Measurements from ENCODE around the gene FBXW8. TPM values are rescaled to one million over a fixed set of nuclear protein-coding genes. Genes with fewer than 3 reads are reported as not detected.

Gene FBXW8
- total RNA-seq, 3 donors from 2014 or later = 12.0 to 13.2 (median 13.1) TPM

- ATAC-seq (no peak), DNase-seq (peak in 2 of 3 donors; percentile 5 to 33)
- Histone ChIP-seq H3K4me1 (ENCODE audit: low read depth) (no peaks in the 10 kb centered on the region), H3K9me3 (no peaks in the 10 kb centered on the region), H3K4me3 (no peak overlapping the region), H3K36me3 (ENCODE audit: low read depth) (no peaks in the 10 kb centered on the region)
- no peak for TF ChIP-seq CTCF (IDR thresholded peaks at IDR 0.05)
- intact Hi-C loops (cut with DNase I, micrococcal nuclease) = no loop called here
These were observed 129.2 kb downstream of the FBXW8 start for GRCh38 chr12:117039891-117040309.

GRCh38 chr12:117040496-117040895 lies 129.7 kb downstream of the FBXW8 start:
- Histone ChIP-seq H3K4me1 (ENCODE audit: low read depth) (no peaks in the 10 kb centered on the region), H3K4me3 (no peak overlapping the region), H3K36me3 (ENCODE audit: low read depth) (no peaks in the 10 kb centered on the region), H3K9me3 (no peaks in the 10 kb centered on the region)
- no peak for TF ChIP-seq CTCF (IDR thresholded peaks at IDR 0.05)
- ATAC-seq (no peak), DNase-seq (peak in 2 of 3 donors; percentile 9 to 25)
- intact Hi-C loops (cut with DNase I, micrococcal nuclease) = no loop called here

- Histone ChIP-seq H3K9me3 (no peaks in the 10 kb centered on the region), H3K36me3 (ENCODE audit: low read depth) (no peaks in the 10 kb centered on the region), H3K4me1 (ENCODE audit: low read depth) (no peaks in the 10 kb centered on the region), H3K4me3 (no peak overlapping the region)
- ATAC-seq (no peak), DNase-seq (peak in 1 of 3 donors; percentile 34)
- intact Hi-C loops (cut with DNase I, micrococcal nuclease) = no loop called here
- TF ChIP-seq CTCF (IDR thresholded peaks at IDR 0.05) = no peak
These were observed 131.0 kb downstream of the FBXW8 start for GRCh38 chr12:117041798-117042170.

DNA sequence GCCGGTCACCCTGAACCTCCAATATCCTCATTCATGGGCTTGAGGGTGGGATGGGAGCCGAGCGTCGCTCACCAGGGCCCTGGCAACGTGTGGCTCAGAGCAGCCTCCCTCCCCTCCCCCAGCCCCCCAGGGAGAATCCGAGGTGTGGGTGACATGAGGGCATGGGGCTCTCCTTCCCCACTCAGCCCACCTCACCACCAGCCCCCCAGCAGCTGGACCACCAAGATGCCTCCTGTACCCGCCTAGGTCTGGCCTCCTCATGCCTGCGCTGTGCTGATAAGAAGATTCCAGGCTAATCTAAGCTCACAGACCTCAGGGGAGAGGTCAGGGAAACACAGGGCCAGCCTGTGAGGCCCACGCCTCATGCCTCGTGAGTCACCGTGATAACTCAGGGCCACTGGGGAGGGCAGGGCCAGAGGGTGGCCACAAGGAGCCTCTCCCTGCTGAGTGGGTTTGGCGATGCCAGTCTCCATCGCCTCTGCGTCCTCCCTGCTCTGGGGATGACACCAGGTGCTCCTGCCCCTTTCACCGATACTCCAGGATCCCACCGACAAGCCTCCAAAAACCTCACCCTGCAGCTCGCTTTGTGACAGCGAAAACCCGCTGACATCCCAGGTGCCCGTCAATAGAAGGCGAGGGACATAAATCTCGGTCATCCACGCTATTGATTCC lies 131.6 kb downstream of the FBXW8 start:
- H3K4me1 ChIP-seq (ENCODE audit: low read depth) = no peaks in the 10 kb centered on the region
- peak; percentile 40 for ATAC-seq
- no peaks in the 10 kb centered on the region for H3K9me3 ChIP-seq
- TF ChIP-seq CTCF (IDR thresholded peaks at IDR 0.05) = no peak
- no peaks in the 10 kb centered on the region for H3K36me3 ChIP-seq (ENCODE audit: low read depth)
- peak in 1 of 3 donors; percentile 41 for DNase-seq
- H3K4me3 ChIP-seq = no peak overlapping the region
- intact Hi-C loops (cut with DNase I, micrococcal nuclease) = no loop called here

GRCh38 chr12:117042862-117043261 lies 132.1 kb downstream of the FBXW8 start:
- no peak for ATAC-seq
- intact Hi-C loops (cut with DNase I, micrococcal nuclease) = no loop called here

More at GRCh38 chr12:117042862-117043261, 132.1 kb downstream of the FBXW8 start:
- H3K9me3 ChIP-seq = no peaks in the 10 kb centered on the region
- no peak for DNase-seq
- H3K4me1 ChIP-seq (ENCODE audit: low read depth) = no peaks in the 10 kb centered on the region
- no peaks in the 10 kb centered on the region for H3K36me3 ChIP-seq (ENCODE audit: low read depth)
- TF ChIP-seq CTCF (IDR thresholded peaks at IDR 0.05) = no peak
- no peak overlapping the region for H3K4me3 ChIP-seq

Data from mucosa of descending colon (tissue), 3 donors.